Upper lobe of left lung (tissue), 6 donors: ENCODE measurements around the gene FAM3D. TPM values are rescaled to one million over a fixed set of nuclear protein-coding genes. Genes with fewer than 3 reads are reported as not detected.

Experiments used
- ATAC-seq, 2 donors: fragments of 200-7000 bp; cut with Tn5 transposase; one replicate each; pipeline ENCODE4 v1.9.1; 2022; ENCODE audit warnings: mild to moderate bottlenecking in 2 of 2, moderate library complexity in 2 of 2; ENCODE audit not compliant: low FRiP score in 2 of 2
- DNase-seq, 2 donors: peaks; one replicate each; pipeline ENCODE4 v3.0.0-alpha.2; 2019 to 2020
- H3K27ac ChIP-seq, 4 donors: fragments of 200-600 bp; sonication (generic); one replicate each; pipeline ENCODE4 v1.5.1; 2016 to 2019
- H3K27me3 ChIP-seq, 4 donors: fragments of 200-600 bp; sonication (generic); one replicate each; pipeline ENCODE4 v1.5.1; 2017 to 2019
- H3K36me3 ChIP-seq, 4 donors: fragments of 200-600 bp; sonication (generic); one replicate each; pipeline ENCODE4 v1.5.1; 2016 to 2019
- H3K4me1 ChIP-seq, 4 donors: fragments of 200-600 bp; sonication (generic); one replicate each; pipeline ENCODE4 v1.5.1; 2018 to 2019
- H3K4me3 ChIP-seq, 4 donors: fragments of 200-600 bp; sonication (generic); one replicate each; pipeline ENCODE4 v1.5.1; 2017 to 2019; ENCODE audit warnings: mild to moderate bottlenecking in 2 of 4, moderate library complexity in 1 of 4
- H3K9me3 ChIP-seq, 4 donors: fragments of 200-600 bp; sonication (generic); one replicate each; pipeline ENCODE4 v1.5.1; 2018 to 2019
- CTCF ChIP-seq, 6 experiments: fragments of 450-650 bp in 4 of 6; fragments of 200-600 bp in 2 of 6; sonication (generic) in 2 of 6; IDR thresholded peaks; one replicate each; pipeline ENCODE4 v1.5.1; 2016 to 2019; ENCODE audit warnings: antibody characterized with exemption in 6 of 6
- EP300 ChIP-seq, 4 donors: sonication (generic); formaldehyde crosslinking; IDR thresholded peaks; one replicate each; pipeline ENCODE4 v1.5.1; 2017; ENCODE audit warnings: antibody characterized with exemption in 4 of 4, control low read depth in 2 of 4
- POLR2A ChIP-seq, 4 donors: fragments of 450-650 bp; IDR thresholded peaks; one replicate each; pipeline ENCODE4 v1.5.1; 2016 to 2017; ENCODE audit warnings: antibody characterized with exemption in 4 of 4, mild to moderate bottlenecking in 2 of 4
- POLR2AphosphoS5 ChIP-seq, 2 donors: sonication (generic); formaldehyde crosslinking; IDR thresholded peaks; one replicate each; pipeline ENCODE4 v1.5.1; 2017; ENCODE audit warnings: antibody characterized with exemption in 2 of 2
- WGBS, 2 donors: methylation state at CpG; one replicate each; pipeline ENCODE4 v1.1.5; 2017 to 2018; 5-methylcytosine and 5-hydroxymethylcytosine counted together
- total RNA-seq, 6 donors: library from RNA; depleted of rRNA in 4 of 6; stranded (reverse); fragments of >200 nt in 4 of 6; gene quantifications; one replicate each; pipeline versions ENCODE4 v1.1.0 to v1.2.1, GENCODE V29; 2016 to 2021
- donor health status: DM: no; HTN: no; CAD: no; lungs with moderate emphysema.
- donor health status: DM: no; HTN: yes; CAD: no; lungs with severe emphysema.

FAM3D gene
- total RNA-seq, 6 donors from 2014 or later = 1.0 to 7.7 (median 1.5) TPM

GRCh38 chr3:58630076-58630709 is 36.4 kb downstream of the FAM3D start:
- 10 to 20% methylated on average over 7 to 9 of the region's 9 CpGs for WGBS, 2 donors
- DNase-seq (peak in 1 of 2 donors; percentile 56), ATAC-seq (peak; percentile 52 to 84)
- Histone ChIP-seq H3K9me3 (no peaks in the 10 kb centered on the region), H3K4me1 (peaks cover 29 to 35% (median 33%) of the 10 kb centered on the region in 4 donors), H3K4me3 (no peak overlapping the region), H3K27me3 (no peaks in the 10 kb centered on the region), H3K27ac (peak overlapping the region in 2 of 4 donors; percentile 58 to 66), H3K36me3 (no peaks in the 10 kb centered on the region)
- TF ChIP-seq POLR2A (IDR thresholded peaks at IDR 0.05) (no peak), EP300 (IDR thresholded peaks at IDR 0.05) (no peak), CTCF (IDR thresholded peaks at IDR 0.05) (peak; percentile 86 to 96 (median 91)), POLR2AphosphoS5 (IDR thresholded peaks at IDR 0.05) (no peak)

- Histone ChIP-seq H3K27me3 (no peaks in the 10 kb centered on the region), H3K27ac (peak overlapping the region in 3 of 4 donors; percentile 27 to 66 (median 58)), H3K4me1 (peaks cover 29 to 35% (median 33%) of the 10 kb centered on the region in 4 donors), H3K36me3 (no peaks in the 10 kb centered on the region), H3K9me3 (no peaks in the 10 kb centered on the region), H3K4me3 (no peak overlapping the region)
- DNase-seq = no peak
- no peak for ATAC-seq
- TF ChIP-seq POLR2A (IDR thresholded peaks at IDR 0.05) = no peak
- TF ChIP-seq EP300 (IDR thresholded peaks at IDR 0.05) = no peak
- no peak for TF ChIP-seq CTCF (IDR thresholded peaks at IDR 0.05)
- no peak for TF ChIP-seq POLR2AphosphoS5 (IDR thresholded peaks at IDR 0.05)
- WGBS, 2 donors = 74 to 79% methylated on average over 2 of the region's 2 CpGs
Observed at GRCh38 chr3:58629629-58630028, 36.9 kb downstream of the FAM3D start.

- no peaks in the 10 kb centered on the region for H3K9me3 ChIP-seq
- peak overlapping the region in 3 of 4 donors; percentile 27 to 66 (median 58) for H3K27ac ChIP-seq
- no peaks in the 10 kb centered on the region for H3K27me3 ChIP-seq
- no peak for TF ChIP-seq CTCF (IDR thresholded peaks at IDR 0.05)
- TF ChIP-seq POLR2AphosphoS5 (IDR thresholded peaks at IDR 0.05) = peak in 1 of 2 donors; percentile 27
- TF ChIP-seq EP300 (IDR thresholded peaks at IDR 0.05) = no peak
- TF ChIP-seq POLR2A (IDR thresholded peaks at IDR 0.05) = no peak
- WGBS, 2 donors = 38 to 52% methylated on average over 13 of the region's 13 CpGs
- no peaks in the 10 kb centered on the region for H3K36me3 ChIP-seq
- no peak overlapping the region for H3K4me3 ChIP-seq
- ATAC-seq (peak in 1 of 2 donors; percentile 69), DNase-seq (no peak)
- peaks cover 29 to 35% (median 33%) of the 10 kb centered on the region in 4 donors for H3K4me1 ChIP-seq
Observed at GRCh38 chr3:58628823-58629562, 37.6 kb downstream of the FAM3D start.

- DNase-seq = no peak
- H3K4me3 ChIP-seq = no peak overlapping the region
- TF ChIP-seq POLR2AphosphoS5 (IDR thresholded peaks at IDR 0.05) (no peak), EP300 (IDR thresholded peaks at IDR 0.05) (no peak), POLR2A (IDR thresholded peaks at IDR 0.05) (no peak), CTCF (IDR thresholded peaks at IDR 0.05) (no peak)
- peak overlapping the region in 3 of 4 donors; percentile 46 to 66 (median 58) for H3K27ac ChIP-seq
- ATAC-seq = no peak
- no peaks in the 10 kb centered on the region for H3K36me3 ChIP-seq
- no peaks in the 10 kb centered on the region for H3K27me3 ChIP-seq
- peaks cover 29 to 35% (median 33%) of the 10 kb centered on the region in 4 donors for H3K4me1 ChIP-seq
- WGBS, 2 donors = 59 to 65% methylated on average over 6 of the region's 6 CpGs
- no peaks in the 10 kb centered on the region for H3K9me3 ChIP-seq
Observed at GRCh38 chr3:58627941-58628340, 38.6 kb downstream of the FAM3D start.
